SK-N-SH (cell line): ENCODE measurements around the gene RRP9.

Experiments
- RXRA ChIP-seq: IDR thresholded peaks from 2 replicates; pipeline ENCODE4 v1.4.0; 2012; ENCODE audit warnings: low read depth, mild to moderate bottlenecking, borderline replicate concordance
- TF ChIP-seq, protein P1 (sequence below): fragments of 150-350 bp; IDR thresholded peaks from 2 replicates; pipeline ENCODE4 v1.6.1; 2017; ENCODE audit warnings: antibody characterized with exemption, low read length, low read depth, borderline replicate concordance
- TF ChIP-seq, protein P2 (sequence below): fragments of 200-600 bp; sonication (generic); IDR thresholded peaks from 2 replicates; pipeline ENCODE4 v1.6.1; 2017; ENCODE audit warnings: antibody characterized with exemption, mild to moderate bottlenecking, moderate library complexity

DNA sequence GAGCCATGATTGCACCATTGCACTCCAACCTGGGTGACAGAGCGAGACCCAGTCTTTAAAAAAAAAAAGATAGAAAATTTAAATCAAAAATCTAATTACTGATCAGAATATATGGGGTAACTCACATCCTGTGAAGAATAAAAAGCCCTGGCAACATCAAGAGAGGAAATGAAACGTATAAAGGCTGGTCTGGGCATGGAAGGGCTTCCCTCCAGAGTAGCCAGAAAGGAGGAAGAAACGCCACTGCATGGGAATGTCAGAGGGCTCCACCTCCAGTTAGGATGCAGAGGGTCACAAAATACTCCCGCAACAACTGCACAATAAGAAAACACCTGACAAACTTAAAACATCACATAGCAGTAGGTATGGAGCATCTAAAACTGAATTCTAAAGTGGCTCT is 33.7 kb downstream of the RRP9 start:
- TF ChIP-seq, protein P1, sequence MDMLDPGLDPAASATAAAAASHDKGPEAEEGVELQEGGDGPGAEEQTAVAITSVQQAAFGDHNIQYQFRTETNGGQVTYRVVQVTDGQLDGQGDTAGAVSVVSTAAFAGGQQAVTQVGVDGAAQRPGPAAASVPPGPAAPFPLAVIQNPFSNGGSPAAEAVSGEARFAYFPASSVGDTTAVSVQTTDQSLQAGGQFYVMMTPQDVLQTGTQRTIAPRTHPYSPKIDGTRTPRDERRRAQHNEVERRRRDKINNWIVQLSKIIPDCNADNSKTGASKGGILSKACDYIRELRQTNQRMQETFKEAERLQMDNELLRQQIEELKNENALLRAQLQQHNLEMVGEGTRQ, result no peak
- TF ChIP-seq RXRA, result no peak
- TF ChIP-seq, protein P2, sequence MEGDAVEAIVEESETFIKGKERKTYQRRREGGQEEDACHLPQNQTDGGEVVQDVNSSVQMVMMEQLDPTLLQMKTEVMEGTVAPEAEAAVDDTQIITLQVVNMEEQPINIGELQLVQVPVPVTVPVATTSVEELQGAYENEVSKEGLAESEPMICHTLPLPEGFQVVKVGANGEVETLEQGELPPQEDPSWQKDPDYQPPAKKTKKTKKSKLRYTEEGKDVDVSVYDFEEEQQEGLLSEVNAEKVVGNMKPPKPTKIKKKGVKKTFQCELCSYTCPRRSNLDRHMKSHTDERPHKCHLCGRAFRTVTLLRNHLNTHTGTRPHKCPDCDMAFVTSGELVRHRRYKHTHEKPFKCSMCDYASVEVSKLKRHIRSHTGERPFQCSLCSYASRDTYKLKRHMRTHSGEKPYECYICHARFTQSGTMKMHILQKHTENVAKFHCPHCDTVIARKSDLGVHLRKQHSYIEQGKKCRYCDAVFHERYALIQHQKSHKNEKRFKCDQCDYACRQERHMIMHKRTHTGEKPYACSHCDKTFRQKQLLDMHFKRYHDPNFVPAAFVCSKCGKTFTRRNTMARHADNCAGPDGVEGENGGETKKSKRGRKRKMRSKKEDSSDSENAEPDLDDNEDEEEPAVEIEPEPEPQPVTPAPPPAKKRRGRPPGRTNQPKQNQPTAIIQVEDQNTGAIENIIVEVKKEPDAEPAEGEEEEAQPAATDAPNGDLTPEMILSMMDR, result no peak
